Activated naive CD8-positive, alpha-beta T cell treated with anti-CD3 and anti-CD28 coated beads, Interleukin-2, amount 10 ng/mL, durations not matched to agents 7 days and 5 days (primary cell): Measurements from ENCODE around the gene CNTFR. TPM values are rescaled to one million over a fixed set of nuclear protein-coding genes. Genes with fewer than 3 reads are reported as not detected.
A peak's percentile ranks its signal among the peaks of the same experiment; 100 is the strongest.

Experiments used
- ATAC-seq: fragments of 150-1000 bp; cut with Tn5 transposase; one replicate; pipeline ENCODE4 v1.10.0; 2021; ENCODE audit warnings: low read depth, moderate library complexity
- POLR2A ChIA-PET: fragments of 350-600 bp; sonication (Branson Sonifier 250); formaldehyde crosslinking; loops from one replicate; lab custom pipeline; 2021; ENCODE audit warnings: antibody characterized with exemption; lab: Charles Lee
- DNase-seq: peaks from one replicate; pipeline ENCODE4 v3.0.0; 2021
- H3K27ac Mint-ChIP-seq: one replicate; pipeline ENCODE4 v1.8.0; 2022; ENCODE audit warnings: mild to moderate bottlenecking, mixed read lengths
- H3K27me3 Mint-ChIP-seq: one replicate; pipeline ENCODE4 v1.8.0; 2022; ENCODE audit warnings: mild to moderate bottlenecking, moderate library complexity, mixed read lengths
- H3K36me3 Mint-ChIP-seq: one replicate; pipeline ENCODE4 v1.8.0; 2021; ENCODE audit warnings: mild to moderate bottlenecking, mixed read lengths
- H3K4me1 Mint-ChIP-seq: one replicate; pipeline ENCODE4 v1.8.0; 2021; ENCODE audit warnings: mixed read lengths
- H3K4me3 Mint-ChIP-seq: one replicate; pipeline ENCODE4 v1.8.0; 2022; ENCODE audit warnings: mild to moderate bottlenecking, moderate library complexity, mixed read lengths
- H3K9me3 Mint-ChIP-seq: one replicate; pipeline ENCODE4 v1.8.0; 2021; ENCODE audit warnings: mixed read lengths
- total RNA-seq, 2 experiments: library from RNA; stranded (reverse); gene quantifications; one replicate each; pipeline ENCODE4 v1.2.3, GENCODE V29; 2021

The CNTFR gene
- total RNA-seq, 2 experiments from 2014 or later, result not detected

DNA sequence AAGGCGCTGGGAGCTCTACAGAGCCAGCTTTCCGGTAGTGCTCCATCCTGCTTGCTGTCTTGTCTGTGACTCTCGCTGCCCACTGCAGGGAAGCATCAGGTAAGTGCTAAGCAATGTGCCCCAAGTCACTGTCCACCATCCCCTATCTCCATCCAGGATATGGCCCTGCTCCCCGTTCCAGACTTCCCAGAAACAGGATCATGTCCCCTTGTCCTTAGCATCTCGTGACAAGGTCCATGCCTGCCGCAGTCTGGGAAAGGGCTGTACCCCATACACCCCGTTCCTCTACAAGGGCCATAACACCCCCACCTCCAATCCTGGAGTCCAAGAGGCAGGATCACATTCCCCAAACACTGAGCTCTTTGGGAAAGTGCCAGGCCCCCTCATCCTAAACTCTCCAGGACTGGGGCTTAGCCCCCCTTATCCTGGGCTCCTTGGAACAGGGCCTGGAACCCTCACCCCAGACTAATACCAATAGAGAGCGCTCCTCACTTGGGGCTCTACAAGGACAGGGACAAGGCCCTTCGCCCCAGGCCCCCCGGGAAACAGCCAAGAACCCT is 21.8 kb upstream of the CNTFR start:
- DNase-seq, result no peak

DNA sequence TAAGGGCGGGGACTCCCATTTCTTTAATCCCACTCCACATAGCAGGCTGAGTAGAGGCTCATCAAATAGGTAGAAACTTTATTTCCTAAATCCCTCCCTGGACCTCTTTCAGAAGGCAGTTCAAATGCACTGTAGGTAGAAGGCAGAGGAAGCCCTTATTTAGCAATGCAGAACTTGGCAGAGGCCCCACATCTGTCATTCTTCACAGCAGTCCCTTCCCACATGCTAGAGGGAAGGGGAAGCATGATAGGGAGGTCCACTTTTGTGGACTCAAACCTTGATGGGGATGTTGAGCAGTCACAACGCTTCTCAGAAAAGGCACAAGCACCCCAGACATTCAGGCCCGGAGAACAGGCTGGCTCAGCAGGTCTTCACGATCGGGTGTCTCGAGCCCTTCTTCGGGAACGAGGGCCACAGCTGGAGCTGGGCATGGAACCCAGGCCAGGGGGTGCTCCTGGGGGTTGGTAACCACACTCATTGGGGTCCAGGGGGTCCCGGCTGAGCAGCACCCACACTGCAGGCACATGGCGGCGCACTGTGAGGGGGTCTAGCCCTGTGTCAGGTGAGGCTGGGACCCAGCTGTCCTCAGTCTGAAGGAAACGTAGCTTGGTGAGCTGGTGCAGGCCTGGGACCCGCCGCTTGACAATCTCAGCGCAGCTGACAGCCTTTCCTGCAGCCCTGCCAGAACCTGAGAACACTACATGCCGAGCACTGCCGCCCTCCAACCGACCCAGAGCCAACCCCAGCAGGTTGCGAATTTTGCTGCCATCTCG is 21.1 kb upstream of the CNTFR start:
- peak overlapping the region; percentile 94 for H3K4me3 Mint-ChIP-seq
- no peak for ATAC-seq
- DNase-seq, result no peak
- H3K27me3 Mint-ChIP-seq, result no peaks in the 10 kb centered on the region
- H3K4me1 Mint-ChIP-seq, result peaks cover 14% of the 10 kb centered on the region
- H3K27ac Mint-ChIP-seq, result peak overlapping the region; percentile 92
- no peaks in the 10 kb centered on the region for H3K36me3 Mint-ChIP-seq
- no peaks in the 10 kb centered on the region for H3K9me3 Mint-ChIP-seq
- POLR2A ChIA-PET, result interaction anchor here (3.2 to 8.0 kb wide), 2 partner anchors 10 to 25 kb away, joined by 20 to 75 read pairs; partner anchors contain the start of genes DCTN3 and SIGMAR1

More for the DNA sequence above, 21.8 kb upstream of the CNTFR start:
- peaks cover 14% of the 10 kb centered on the region for H3K4me1 Mint-ChIP-seq
- no peaks in the 10 kb centered on the region for H3K9me3 Mint-ChIP-seq
- peak overlapping the region; percentile 94 for H3K4me3 Mint-ChIP-seq
- no peaks in the 10 kb centered on the region for H3K27me3 Mint-ChIP-seq
- H3K27ac Mint-ChIP-seq, result peak overlapping the region; percentile 92
- POLR2A ChIA-PET, result interaction anchor here (1.2 to 8.0 kb wide), 5 partner anchors 9 to 153 kb away, joined by 3 to 75 read pairs (median 4); partner anchors contain the start of genes DCTN3, DNAI1, FAM219A and SIGMAR1
- peak; percentile 7 for ATAC-seq
- H3K36me3 Mint-ChIP-seq, result peaks cover 2% of the 10 kb centered on the region

DNA sequence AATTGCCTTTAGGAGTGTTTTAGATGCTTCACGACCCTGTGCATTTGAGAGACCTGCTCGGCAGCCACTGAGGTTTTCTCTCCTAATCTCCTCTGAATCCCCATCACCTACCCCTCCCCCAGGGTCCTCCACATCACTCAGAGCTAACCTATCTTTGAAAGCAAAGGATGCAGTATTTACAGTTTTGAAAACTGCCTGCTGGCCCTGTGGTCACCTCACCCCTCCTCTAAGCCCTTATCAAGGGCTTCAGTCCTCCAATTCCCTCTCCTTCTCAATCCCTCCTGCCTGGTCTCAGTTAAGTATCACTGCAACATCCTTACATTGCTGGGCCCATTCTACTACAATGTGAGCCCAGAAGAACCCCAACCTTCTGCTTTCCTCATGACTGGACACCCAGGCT is 17.8 kb upstream of the CNTFR start:
- ATAC-seq, result no peak
- POLR2A ChIA-PET, result no interaction called here
- Mint-ChIP-seq H3K4me3 (no peak overlapping the region), H3K27me3 (peaks cover 4% of the 10 kb centered on the region), H3K27ac (no peak overlapping the region), H3K4me1 (peaks cover 6% of the 10 kb centered on the region), H3K36me3 (no peaks in the 10 kb centered on the region), H3K9me3 (no peaks in the 10 kb centered on the region)
- no peak for DNase-seq

DNA sequence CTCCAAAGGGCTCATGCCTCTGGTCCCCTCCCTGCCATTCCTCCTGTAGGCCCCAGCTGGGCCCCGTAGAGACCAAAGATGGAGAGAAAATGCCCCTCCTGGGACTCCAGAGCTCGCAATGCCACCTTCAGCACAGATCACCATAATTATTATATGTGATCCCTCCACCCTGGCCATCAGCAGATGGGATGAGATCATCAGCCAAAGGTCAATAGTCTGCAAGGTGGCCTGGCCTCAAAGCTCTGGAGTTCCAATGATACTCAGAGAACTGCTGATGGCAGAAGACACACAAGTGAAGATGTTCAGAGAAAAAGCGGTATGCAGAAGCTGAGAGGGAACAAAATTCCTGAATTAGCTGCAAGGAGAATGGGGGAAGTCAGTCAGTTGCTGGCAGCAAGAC is 17.4 kb upstream of the CNTFR start:
- Mint-ChIP-seq H3K27ac (no peak overlapping the region), H3K9me3 (no peaks in the 10 kb centered on the region), H3K27me3 (peaks cover 4% of the 10 kb centered on the region), H3K36me3 (no peaks in the 10 kb centered on the region), H3K4me1 (peaks cover 4% of the 10 kb centered on the region), H3K4me3 (no peak overlapping the region)
- ATAC-seq, result no peak
- no peak for DNase-seq
- POLR2A ChIA-PET, result no interaction called here

DNA sequence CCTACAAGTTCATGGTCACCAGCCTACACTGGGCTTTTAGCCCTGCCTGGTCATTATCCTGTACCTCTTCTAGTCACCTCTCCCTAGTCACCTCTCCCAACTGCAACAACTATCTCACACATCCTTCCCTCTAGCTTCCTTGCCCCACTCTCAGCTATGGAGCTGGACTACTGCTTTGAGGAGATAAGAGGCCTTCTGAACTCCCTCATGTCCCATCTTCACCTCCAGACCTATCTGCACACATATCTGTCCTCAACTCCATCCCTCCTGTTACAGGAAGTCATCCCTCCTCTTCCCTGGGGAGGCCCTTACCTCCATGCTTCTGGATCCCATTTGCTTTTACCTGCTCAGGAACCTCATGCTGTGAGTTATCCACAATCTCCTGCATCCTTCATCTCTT is 16.7 kb upstream of the CNTFR start:
- DNase-seq (no peak), ATAC-seq (no peak)
- no peak overlapping the region for H3K27ac Mint-ChIP-seq
- no peaks in the 10 kb centered on the region for H3K9me3 Mint-ChIP-seq
- H3K4me3 Mint-ChIP-seq, result no peak overlapping the region
- peaks cover 4% of the 10 kb centered on the region for H3K27me3 Mint-ChIP-seq
- H3K36me3 Mint-ChIP-seq, result no peaks in the 10 kb centered on the region
- POLR2A ChIA-PET, result no interaction called here
- peaks cover 2% of the 10 kb centered on the region for H3K4me1 Mint-ChIP-seq

DNA sequence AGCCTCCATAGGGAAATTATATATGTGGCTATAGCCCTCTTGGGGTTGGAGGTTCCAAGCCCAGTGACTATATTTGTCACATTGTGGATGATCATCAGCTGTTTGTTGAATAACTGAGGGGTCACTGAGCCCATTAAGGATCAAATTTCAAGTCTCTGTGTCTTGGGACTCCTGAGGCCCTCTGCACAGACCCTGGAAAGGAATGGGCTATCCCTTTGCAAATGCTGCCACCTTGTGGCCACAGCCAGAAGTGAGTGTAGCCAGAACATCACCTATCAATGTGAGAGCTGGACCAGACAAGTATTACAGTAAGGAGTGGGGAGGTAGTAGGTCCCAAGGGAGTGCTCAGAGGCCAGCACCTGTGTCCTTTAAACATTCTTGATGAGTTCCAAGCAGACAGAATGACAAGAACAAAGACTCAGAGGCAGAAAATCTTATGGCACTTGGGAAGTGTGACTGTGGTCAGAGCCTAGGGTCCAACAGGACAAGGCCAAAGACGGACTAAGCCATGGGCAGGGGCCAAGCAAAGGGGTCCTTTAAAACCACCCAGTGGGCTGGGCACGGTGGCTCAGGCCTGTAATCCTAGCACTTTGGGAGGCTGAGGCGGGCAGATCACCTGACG is 14.2 kb upstream of the CNTFR start:
- Mint-ChIP-seq H3K27ac (no peak overlapping the region), H3K4me1 (no peaks in the 10 kb centered on the region), H3K9me3 (no peaks in the 10 kb centered on the region), H3K27me3 (peaks cover 4% of the 10 kb centered on the region), H3K36me3 (no peaks in the 10 kb centered on the region), H3K4me3 (no peak overlapping the region)
- DNase-seq (peak; percentile 82), ATAC-seq (peak; percentile 95)
- POLR2A ChIA-PET, result no interaction called here

DNA sequence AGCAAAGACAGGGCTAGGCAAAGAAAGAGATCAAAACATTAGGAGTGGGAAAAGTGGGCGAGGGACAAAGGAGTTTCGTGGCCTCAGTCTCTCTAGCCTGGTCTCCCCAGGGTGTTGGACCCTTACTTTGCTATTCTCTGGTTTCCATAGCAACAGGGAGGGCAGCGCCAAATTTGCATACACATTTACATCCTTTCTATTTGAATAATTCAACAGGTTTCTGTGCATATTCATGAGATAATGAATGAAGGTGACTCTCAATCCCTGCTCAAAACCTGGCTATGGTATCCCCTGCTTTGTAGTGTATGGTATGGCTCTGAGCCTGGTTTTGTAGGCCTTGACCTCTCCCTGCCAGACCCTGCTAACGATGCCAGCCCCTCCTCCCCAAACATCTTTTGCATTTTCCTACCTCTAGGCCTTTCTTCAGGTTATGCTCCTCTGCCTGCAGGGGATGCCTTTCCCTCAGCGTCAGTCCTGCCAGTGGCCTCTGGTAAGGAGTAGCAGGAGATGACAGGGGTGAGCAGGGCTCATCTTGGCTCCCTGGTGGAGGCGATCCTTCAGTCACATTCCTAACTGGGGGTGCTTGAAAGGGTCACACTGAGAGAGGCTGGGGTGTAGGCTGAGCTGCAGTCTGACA is 12.5 kb upstream of the CNTFR start:
- Mint-ChIP-seq H3K27ac (peak overlapping the region; percentile 3), H3K4me1 (no peaks in the 10 kb centered on the region), H3K9me3 (no peaks in the 10 kb centered on the region), H3K27me3 (peaks cover 4% of the 10 kb centered on the region), H3K4me3 (no peak overlapping the region), H3K36me3 (no peaks in the 10 kb centered on the region)
- no peak for DNase-seq
- POLR2A ChIA-PET, result no interaction called here
- ATAC-seq, result no peak

DNA sequence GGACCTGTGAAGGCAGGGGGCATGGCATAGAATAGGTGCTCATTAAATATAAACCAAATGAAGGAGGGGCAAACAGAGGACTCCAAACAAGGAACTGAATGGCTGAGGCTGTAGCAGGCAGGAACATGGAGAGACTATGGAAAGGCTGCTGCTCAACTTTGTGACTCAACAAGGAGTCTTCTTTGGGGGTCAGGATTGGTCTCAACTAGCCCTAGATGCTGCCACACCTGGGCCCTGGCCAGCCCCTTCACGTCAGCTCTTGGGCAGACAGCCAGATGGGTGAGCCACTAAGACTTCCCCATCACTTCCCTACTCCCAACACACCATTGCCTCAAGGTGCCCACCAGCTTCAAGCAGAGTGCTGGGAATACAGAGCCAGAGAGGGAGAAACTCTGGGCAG is 11.4 kb upstream of the CNTFR start:
- Mint-ChIP-seq H3K27me3 (peaks cover 7% of the 10 kb centered on the region), H3K4me3 (no peak overlapping the region), H3K36me3 (no peaks in the 10 kb centered on the region), H3K4me1 (no peaks in the 10 kb centered on the region), H3K27ac (no peak overlapping the region), H3K9me3 (no peaks in the 10 kb centered on the region)
- no peak for DNase-seq
- POLR2A ChIA-PET, result no interaction called here
- no peak for ATAC-seq

DNA sequence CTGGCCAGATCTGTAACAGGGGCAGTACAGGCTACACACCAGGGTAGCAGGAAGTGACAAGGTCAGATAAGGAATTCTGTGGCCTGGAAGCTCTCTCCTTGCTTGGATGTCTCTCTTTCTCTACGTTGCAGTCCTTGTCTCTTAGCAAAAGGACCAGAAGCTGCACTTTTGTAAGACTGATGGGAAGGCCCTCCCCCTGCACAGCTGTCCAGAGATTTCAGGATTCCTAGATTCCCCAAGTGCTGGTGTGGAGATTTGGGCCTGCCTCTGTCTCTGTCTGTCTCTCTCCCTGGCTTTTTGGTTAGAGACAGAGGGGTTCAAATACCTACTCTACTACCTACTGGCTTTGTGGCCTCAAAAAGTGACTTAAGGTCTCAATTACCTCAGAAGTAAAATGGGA is 10.0 kb upstream of the CNTFR start:
- POLR2A ChIA-PET, result no interaction called here
- H3K9me3 Mint-ChIP-seq, result no peaks in the 10 kb centered on the region

DNA sequence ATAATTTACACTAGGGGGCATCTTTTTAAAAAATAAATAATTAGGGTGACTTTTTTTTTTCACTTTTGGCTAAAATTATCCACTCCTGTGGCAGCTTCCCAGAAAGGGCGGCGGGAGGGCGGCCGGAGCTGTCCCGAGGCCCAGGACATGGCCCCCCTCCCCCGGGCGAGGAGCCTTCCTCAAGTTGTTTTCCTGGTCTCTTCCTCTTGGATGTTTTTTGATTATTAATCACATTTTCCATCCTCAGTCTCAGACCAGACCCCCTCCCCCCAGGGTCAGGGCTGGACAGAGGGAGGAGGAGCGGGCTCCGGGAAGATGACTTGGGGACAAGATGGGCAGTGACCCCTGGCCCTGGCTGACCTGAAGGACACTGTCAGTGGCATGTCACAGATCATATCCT is 4.7 kb upstream of the CNTFR start:
- H3K36me3 Mint-ChIP-seq, result no peaks in the 10 kb centered on the region
- no peak overlapping the region for H3K27ac Mint-ChIP-seq
- DNase-seq, result no peak
- H3K9me3 Mint-ChIP-seq, result no peaks in the 10 kb centered on the region
- H3K4me1 Mint-ChIP-seq, result peaks cover 17% of the 10 kb centered on the region
- H3K4me3 Mint-ChIP-seq, result no peak overlapping the region
- POLR2A ChIA-PET, result no interaction called here
- no peak for ATAC-seq
- peaks cover 48% of the 10 kb centered on the region for H3K27me3 Mint-ChIP-seq

More for the DNA sequence above, 10.0 kb upstream of the CNTFR start:
- Mint-ChIP-seq H3K36me3 (no peaks in the 10 kb centered on the region), H3K27me3 (peaks cover 10% of the 10 kb centered on the region), H3K27ac (no peak overlapping the region), H3K4me1 (no peaks in the 10 kb centered on the region), H3K4me3 (no peak overlapping the region)
- no peak for ATAC-seq
- no peak for DNase-seq

DNA sequence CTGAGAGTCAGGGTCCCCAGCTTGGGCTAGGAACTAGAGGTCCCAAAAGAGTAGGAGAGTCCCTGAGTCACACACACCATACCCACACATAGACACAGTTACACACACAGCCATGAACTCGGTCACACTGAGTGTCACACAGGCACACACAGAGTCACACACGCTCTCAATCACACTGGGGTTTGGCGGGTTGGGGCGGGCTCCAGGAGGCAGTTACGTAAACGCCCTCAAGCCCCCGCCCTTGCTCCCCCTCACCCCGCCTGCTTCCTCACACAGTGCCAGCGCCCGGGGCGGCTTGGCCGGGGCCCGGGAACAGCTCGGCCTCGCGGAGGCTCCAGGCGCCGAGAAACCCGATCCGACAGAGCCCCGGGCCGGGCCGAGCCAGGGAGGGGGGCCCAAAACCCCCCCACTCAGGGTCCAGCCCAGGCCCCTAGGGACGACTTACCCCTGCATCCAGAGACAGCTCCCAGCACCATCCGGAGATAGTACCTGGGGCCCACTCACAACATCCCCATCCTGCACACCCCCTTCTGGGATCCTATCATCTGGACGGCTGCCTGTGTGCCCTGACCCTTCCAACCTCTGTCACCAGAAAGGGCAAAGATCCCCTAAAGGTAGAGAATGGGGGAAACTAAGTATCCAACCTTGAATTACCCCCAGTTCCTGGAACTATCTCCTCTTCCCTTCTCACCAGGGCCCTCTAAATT is 3.5 kb upstream of the CNTFR start:
- Mint-ChIP-seq H3K4me1 (peaks cover 20% of the 10 kb centered on the region), H3K4me3 (no peak overlapping the region), H3K27me3 (peaks cover 59% of the 10 kb centered on the region), H3K27ac (no peak overlapping the region), H3K36me3 (no peaks in the 10 kb centered on the region), H3K9me3 (no peaks in the 10 kb centered on the region)
- DNase-seq (no peak), ATAC-seq (peak; percentile 37)
- POLR2A ChIA-PET, result interaction anchor here (0.6 kb wide), 1 partner anchor 168 kb away, joined by 3 read pairs; no protein-coding TSS in a partner anchor

DNA sequence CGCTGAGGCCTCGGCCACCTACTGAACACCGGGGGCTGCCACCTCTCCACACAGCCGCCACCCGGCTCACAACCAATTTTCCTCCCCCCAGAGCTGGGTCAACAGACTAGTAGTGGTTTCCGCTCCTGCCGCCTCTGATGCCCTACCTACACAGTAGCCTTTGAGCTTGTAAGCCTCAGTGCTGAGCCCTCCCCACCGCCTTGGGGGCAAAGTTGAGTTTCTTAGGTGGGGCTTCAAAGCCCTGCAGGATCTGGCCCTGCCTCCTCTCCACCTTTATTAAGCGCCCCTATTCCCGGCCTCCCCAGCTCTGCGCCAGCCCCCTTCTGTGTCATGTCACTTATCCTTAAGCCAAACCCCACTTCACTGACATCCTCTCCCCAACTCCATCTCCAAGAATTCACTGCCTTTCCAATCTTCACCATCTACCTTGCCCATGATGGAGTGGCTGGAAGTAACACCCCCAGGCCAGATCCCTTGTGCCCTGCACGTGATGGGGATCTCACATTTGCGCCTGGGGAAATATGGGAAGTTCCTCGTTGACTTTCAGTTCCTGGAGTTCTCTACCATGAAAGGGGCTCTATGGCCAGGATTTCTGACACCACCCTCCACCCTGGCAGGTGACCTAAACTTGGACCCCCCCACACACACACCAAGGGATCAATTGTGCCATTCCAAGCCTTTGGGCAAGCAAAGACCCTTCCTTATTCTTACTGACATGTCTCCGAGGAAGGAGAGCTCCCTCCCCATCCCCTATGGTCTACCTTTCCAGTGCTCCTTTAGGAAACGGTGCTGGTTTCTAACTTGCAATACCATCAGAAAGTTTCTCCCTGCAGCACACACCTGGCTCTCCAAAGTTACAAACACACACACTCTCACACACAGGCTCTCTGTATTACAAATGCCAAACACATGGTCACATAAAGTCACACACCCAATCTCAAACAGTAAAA is 2.7 kb upstream of the CNTFR start:
- ATAC-seq (no peak), DNase-seq (no peak)
- Mint-ChIP-seq H3K36me3 (no peaks in the 10 kb centered on the region), H3K4me1 (peaks cover 20% of the 10 kb centered on the region), H3K4me3 (peak overlapping the region; percentile 33), H3K27me3 (peaks cover 67% of the 10 kb centered on the region), H3K9me3 (no peaks in the 10 kb centered on the region), H3K27ac (no peak overlapping the region)
- POLR2A ChIA-PET, result interaction anchor here (0.6 to 0.9 kb wide), 2 partner anchors 45 to 167 kb away, joined by 3 to 4 read pairs; partner anchors contain the start of gene SIGMAR1
